MV-4-11 (cell line): ENCODE results near the gene USP53.
A peak's percentile ranks its signal among the peaks of the same experiment; 100 is the strongest.
"Not testable (repeated sequence)": the region's sequence is repeated elsewhere in the genome, so short reads cannot be mapped to it uniquely, and the experiment has no call there.

Experiments
- DNase-seq: peaks from one replicate; lab custom pipeline; 2025; lab: John Stamatoyannopoulos, UW

USP53 gene

GRCh38 chr4:119271361-119272085 lies 59.0 kb downstream of the USP53 start:
- no peak for DNase-seq

GRCh38 chr4:119279541-119279940 lies 67.0 kb downstream of the USP53 start:
- DNase-seq, result not testable (repeated sequence)

- not testable (repeated sequence) for DNase-seq
Measured at GRCh38 chr4:119279945-119280344, 67.4 kb downstream of the USP53 start.

GRCh38 chr4:119281393-119281792 lies 68.9 kb downstream of the USP53 start:
- DNase-seq, result no peak

GRCh38 chr4:119284876-119285780 lies 72.6 kb downstream of the USP53 start:
- DNase-seq, result no peak

GRCh38 chr4:119286377-119287002 lies 74.0 kb downstream of the USP53 start:
- no peak for DNase-seq

- no peak for DNase-seq
Measured at GRCh38 chr4:119289313-119289712, 76.8 kb downstream of the USP53 start.

GRCh38 chr4:119290598-119290997 lies 78.1 kb downstream of the USP53 start:
- DNase-seq, result no peak

- DNase-seq, result no peak
Measured at GRCh38 chr4:119296356-119296755, 83.8 kb downstream of the USP53 start.

GRCh38 chr4:119297795-119298194 lies 85.3 kb downstream of the USP53 start:
- no peak for DNase-seq

GRCh38 chr4:119299260-119299671 lies 86.8 kb downstream of the USP53 start:
- no peak for DNase-seq

- no peak for DNase-seq
Measured at GRCh38 chr4:119299741-119300100, 87.2 kb downstream of the USP53 start.

GRCh38 chr4:119300101-119300978 lies 87.8 kb downstream of the USP53 start:
- no peak for DNase-seq

- no peak for DNase-seq
Measured at GRCh38 chr4:119302073-119302832, 89.7 kb downstream of the USP53 start.

GRCh38 chr4:119303587-119304305 lies 91.2 kb downstream of the USP53 start:
- DNase-seq, result no peak

- no peak for DNase-seq
Measured at GRCh38 chr4:119304431-119304830, 91.9 kb downstream of the USP53 start.

GRCh38 chr4:119307606-119308005 lies 95.1 kb downstream of the USP53 start:
- no peak for DNase-seq

- DNase-seq, result no peak
Measured at GRCh38 chr4:119310826-119311225, 98.3 kb downstream of the USP53 start.

- peak; percentile 79 for DNase-seq
Measured at GRCh38 chr4:119313237-119313636, 100.7 kb downstream of the USP53 start.

- peak; percentile 36 for DNase-seq
Measured at GRCh38 chr4:119314356-119314755, 101.8 kb downstream of the USP53 start.
